ENCODE measurements around the gene VASH2.

The VASH2 gene

GRCh38 chr1:212930986-212931678 lies 19.2 kb upstream of the VASH2 start:
- DNase-seq = no peak

GRCh38 chr1:212933815-212934471 lies 16.4 kb upstream of the VASH2 start:
- no peak for DNase-seq

- DNase-seq = no peak
These were observed 14.9 kb upstream of the VASH2 start for GRCh38 chr1:212935387-212935981.

GRCh38 chr1:212937034-212937433 lies 13.3 kb upstream of the VASH2 start:
- no peak for DNase-seq

GRCh38 chr1:212938846-212939245 lies 11.5 kb upstream of the VASH2 start:
- peak; percentile 86 for DNase-seq

GRCh38 chr1:212941452-212941851 lies 8.9 kb upstream of the VASH2 start:
- DNase-seq = no peak

- DNase-seq = no peak
These were observed 7.5 kb upstream of the VASH2 start for GRCh38 chr1:212942679-212943392.

- DNase-seq = no peak
These were observed 7.0 kb upstream of the VASH2 start for GRCh38 chr1:212943393-212943710.

GRCh38 chr1:212944229-212944901 lies 6.0 kb upstream of the VASH2 start:
- no peak for DNase-seq

- no peak for DNase-seq
These were observed 5.3 kb upstream of the VASH2 start for GRCh38 chr1:212945056-212945455.

GRCh38 chr1:212945463-212946160 lies 4.7 kb upstream of the VASH2 start:
- DNase-seq = peak; percentile 22

- DNase-seq = no peak
These were observed 3.5 kb upstream of the VASH2 start for GRCh38 chr1:212946872-212947271.

GRCh38 chr1:212949771-212950170 lies 570 bp upstream of the VASH2 start:
- no peak for DNase-seq

GRCh38 chr1:212951126-212951946 lies 995 bp downstream of the VASH2 start:
- DNase-seq = no peak

- DNase-seq = no peak
These were observed 1.8 kb downstream of the VASH2 start for GRCh38 chr1:212951947-212952640.

- DNase-seq = no peak
These were observed 2.3 kb downstream of the VASH2 start for GRCh38 chr1:212952641-212952976.

- DNase-seq = no peak
These were observed 3.0 kb downstream of the VASH2 start for GRCh38 chr1:212953321-212953720.

GRCh38 chr1:212954514-212954913 lies 4.2 kb downstream of the VASH2 start:
- DNase-seq = no peak

- DNase-seq = no peak
These were observed 4.8 kb downstream of the VASH2 start for GRCh38 chr1:212955098-212955497.

- DNase-seq = no peak
These were observed 5.8 kb downstream of the VASH2 start for GRCh38 chr1:212955961-212956620.

GRCh38 chr1:212957546-212957945 lies 7.2 kb downstream of the VASH2 start:
- no peak for DNase-seq

Measured in DMS 273 treated with DMSO at 0.1 percent for 48 hours (cell line).